Measurements from ENCODE around the gene DDI2. TPM values are rescaled to one million over a fixed set of nuclear protein-coding genes. Genes with fewer than 3 reads are reported as not detected.
A peak's percentile ranks its signal among the peaks of the same experiment; 100 is the strongest.

DDI2 gene
- total and polyA plus RNA-seq, 9 of the 15 experiments (the other 6 are each of a cell fraction or from before 2014, with no cell fraction given) = 6.5 to 48.4 (median 21.2) TPM

DNA sequence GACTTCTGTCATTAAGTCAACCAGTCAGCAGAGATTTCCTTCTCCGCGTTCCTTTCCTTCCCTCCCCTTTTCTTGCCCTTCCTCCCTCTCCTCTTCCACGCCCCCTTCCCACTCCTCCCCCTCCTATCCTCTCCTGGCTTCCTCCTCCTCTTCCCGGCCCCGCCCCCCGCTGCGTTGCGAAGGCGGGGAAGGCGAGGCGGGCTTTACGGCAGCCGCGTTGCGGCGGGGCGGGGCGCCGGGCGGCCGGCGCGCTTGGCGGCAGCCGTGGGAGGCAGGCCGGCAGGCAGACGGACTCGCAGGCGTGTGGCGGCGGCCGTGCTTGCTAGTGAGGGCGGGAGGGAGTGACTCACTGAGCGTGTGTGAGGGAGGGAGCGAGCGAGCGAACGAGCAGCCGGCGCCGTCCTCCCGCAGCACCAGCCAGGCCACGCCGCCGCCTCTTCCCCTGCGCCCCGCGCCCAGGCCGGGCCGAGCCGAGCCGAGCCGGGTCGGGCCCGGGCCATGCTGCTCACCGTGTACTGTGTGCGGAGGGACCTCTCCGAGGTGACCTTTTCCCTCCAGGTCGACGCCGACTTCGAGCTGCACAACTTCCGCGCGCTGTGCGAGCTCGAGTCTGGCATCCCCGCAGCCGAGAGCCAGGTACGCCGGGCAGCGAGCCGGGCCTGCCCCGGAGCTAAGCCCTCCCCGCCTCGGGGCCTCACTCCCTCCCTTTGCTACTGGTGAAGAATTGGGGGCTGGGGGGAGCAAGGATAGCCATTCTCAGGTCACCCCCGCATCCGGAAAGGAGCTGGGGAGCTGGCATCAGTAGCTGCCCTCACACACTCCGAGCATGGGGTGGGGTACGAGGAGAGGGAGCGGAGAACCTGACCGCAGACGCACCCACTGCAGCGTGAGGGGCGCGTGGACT lies at the start of gene DDI2 (continued):
- TF ChIP-seq, protein P1, sequence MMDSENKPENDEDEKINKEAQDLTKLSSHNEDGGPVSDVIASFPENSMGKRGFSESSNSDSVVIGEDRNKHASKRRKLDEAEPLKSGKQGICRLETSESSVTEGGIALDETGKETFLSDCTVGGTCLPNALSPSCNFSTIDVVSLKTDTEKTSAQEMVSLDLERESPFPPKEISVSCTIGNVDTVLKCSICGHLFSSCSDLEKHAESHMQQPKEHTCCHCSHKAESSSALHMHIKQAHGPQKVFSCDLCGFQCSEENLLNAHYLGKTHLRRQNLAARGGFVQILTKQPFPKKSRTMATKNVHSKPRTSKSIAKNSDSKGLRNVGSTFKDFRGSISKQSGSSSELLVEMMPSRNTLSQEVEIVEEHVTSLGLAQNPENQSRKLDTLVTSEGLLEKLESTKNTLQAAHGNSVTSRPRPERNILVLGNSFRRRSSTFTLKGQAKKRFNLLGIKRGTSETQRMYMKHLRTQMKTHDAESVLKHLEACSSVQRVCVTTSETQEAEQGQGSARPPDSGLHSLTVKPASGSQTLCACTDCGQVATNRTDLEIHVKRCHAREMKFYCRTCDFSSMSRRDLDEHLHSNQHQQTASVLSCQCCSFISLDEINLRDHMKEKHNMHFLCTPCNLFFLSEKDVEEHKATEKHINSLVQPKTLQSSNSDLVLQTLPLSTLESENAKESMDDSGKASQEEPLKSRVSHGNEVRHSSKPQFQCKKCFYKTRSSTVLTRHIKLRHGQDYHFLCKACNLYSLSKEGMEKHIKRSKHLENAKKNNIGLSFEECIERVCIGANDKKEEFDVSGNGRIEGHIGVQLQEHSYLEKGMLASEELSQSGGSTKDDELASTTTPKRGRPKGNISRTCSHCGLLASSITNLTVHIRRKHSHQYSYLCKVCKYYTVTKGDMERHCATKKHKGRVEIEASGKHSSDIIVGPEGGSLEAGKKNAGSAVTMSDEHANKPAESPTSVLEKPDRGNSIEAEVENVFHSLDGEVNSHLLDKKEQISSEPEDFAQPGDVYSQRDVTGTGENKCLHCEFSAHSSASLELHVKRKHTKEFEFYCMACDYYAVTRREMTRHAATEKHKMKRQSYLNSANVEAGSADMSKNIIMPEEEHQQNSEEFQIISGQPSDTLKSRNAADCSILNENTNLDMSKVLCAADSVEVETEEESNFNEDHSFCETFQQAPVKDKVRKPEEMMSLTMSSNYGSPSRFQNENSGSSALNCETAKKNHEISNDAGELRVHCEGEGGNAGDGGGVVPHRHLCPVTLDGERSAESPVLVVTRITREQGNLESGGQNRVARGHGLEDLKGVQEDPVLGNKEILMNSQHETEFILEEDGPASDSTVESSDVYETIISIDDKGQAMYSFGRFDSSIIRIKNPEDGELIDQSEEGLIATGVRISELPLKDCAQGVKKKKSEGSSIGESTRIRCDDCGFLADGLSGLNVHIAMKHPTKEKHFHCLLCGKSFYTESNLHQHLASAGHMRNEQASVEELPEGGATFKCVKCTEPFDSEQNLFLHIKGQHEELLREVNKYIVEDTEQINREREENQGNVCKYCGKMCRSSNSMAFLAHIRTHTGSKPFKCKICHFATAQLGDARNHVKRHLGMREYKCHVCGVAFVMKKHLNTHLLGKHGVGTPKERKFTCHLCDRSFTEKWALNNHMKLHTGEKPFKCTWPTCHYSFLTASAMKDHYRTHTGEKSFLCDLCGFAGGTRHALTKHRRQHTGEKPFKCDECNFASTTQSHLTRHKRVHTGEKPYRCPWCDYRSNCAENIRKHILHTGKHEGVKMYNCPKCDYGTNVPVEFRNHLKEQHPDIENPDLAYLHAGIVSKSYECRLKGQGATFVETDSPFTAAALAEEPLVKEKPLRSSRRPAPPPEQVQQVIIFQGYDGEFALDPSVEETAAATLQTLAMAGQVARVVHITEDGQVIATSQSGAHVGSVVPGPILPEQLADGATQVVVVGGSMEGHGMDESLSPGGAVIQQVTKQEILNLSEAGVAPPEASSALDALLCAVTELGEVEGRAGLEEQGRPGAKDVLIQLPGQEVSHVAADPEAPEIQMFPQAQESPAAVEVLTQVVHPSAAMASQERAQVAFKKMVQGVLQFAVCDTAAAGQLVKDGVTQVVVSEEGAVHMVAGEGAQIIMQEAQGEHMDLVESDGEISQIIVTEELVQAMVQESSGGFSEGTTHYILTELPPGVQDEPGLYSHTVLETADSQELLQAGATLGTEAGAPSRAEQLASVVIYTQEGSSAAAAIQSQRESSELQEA (IDR thresholded peaks at IDR 0.05; ENCODE audit: low read depth) = no peak
- peak; percentile 92 for TF ChIP-seq PHF8 (IDR thresholded peaks at IDR 0.05; ENCODE audit: borderline replicate concordance, low read length)
- no peak for TF ChIP-seq ZZZ3 (IDR thresholded peaks at IDR 0.05)
- no peak for TF ChIP-seq DDX20 (tag; IDR thresholded peaks at IDR 0.05; ENCODE audit: low read depth)
- peak; percentile 20 for TF ChIP-seq SMAD1 (IDR thresholded peaks at IDR 0.05; ENCODE audit: low read depth, low read length, partially characterized antibody)
- peak; percentile 58; the same call in 1 of the 2 replicates for TF ChIP-seq FOXK1 (CRISPR knock-in tag; IDR thresholded peaks at IDR 0.05; ENCODE audit: borderline replicate concordance)
- 0 out of 4 replicates have a peak, but pooled peaks of 1 of the 2 experiments have one; percentile 29 for TF ChIP-seq ZMIZ1 (IDR thresholded peaks at IDR 0.05; ENCODE audit: low read depth in 2 of 2, low read length in 2 of 2)
- TF ChIP-seq POLR3G (IDR thresholded peaks at IDR 0.05; ENCODE audit: extremely low read depth, insufficient read length, insufficient replicate concordance) = no peak
- no peak for TF ChIP-seq MAFG (tag; conservative IDR thresholded peaks at IDR 0.05)
- peak; percentile 94 for TF ChIP-seq JUND (IDR thresholded peaks at IDR 0.05; ENCODE audit: borderline replicate concordance, low read depth, low read length)
- peak; percentile 81; the same call in 1 of the 3 replicates for TF ChIP-seq JUND (tag; IDR thresholded peaks at IDR 0.05; ENCODE audit: borderline replicate concordance, low read depth, low read length)
- TF ChIP-seq MCM5 (IDR thresholded peaks at IDR 0.05; ENCODE audit: low read depth) = no peak
- TF ChIP-seq C11orf30 (IDR thresholded peaks at IDR 0.05; ENCODE audit: low read depth) = peak; percentile 36
